HepG2 (cell line): ENCODE data around the gene PRKAG1. TPM values are rescaled to one million over a fixed set of nuclear protein-coding genes. Genes with fewer than 3 reads are reported as not detected.
A peak's percentile ranks its signal among the peaks of the same experiment; 100 is the strongest.

ENCODE experiments used
- ATAC-seq: fragments of 200-7000 bp; cut with Tn5 transposase; 3 replicates; pipeline ENCODE4 v1.9.1; 2020; ENCODE audit warnings: mild to moderate bottlenecking, moderate library complexity
- BruUV-seq: library from RNA; stranded (reverse); fragments of 400-500 nt; replicated peaks from 2 replicates; lab custom pipeline; 2021; lab: Mats Ljungman, UMichigan
- CTCF ChIA-PET: fragments of 300-600 bp; formaldehyde crosslinking; extraction: SDS; loops from one replicate; lab custom pipeline; 2021; ENCODE audit warnings: low total read pairs, inconsistent platforms, low intra/inter-chr PET ratio; lab: Yijun Ruan, JAX
- POLR2A ChIA-PET: fragments of 350-600 bp; sonication (Branson Sonifier 250); formaldehyde crosslinking; loops from one replicate; lab custom pipeline; 2020; ENCODE audit warnings: antibody characterized with exemption, inconsistent platforms; lab: Yijun Ruan, JAX
- DNase-seq: peaks from one replicate; pipeline ENCODE4 v3.0.0-alpha.2; 2015; ENCODE audit warnings: low spot score
- FAIRE-seq: peaks from 3 replicates; lab custom pipeline; 2011; peaks lifted over from hg19 to GRCh38; lab: Jason Lieb, UNC
- H2AFZ ChIP-seq: one replicate; pipeline ENCODE4 v1.6.1; 2011; ENCODE audit warnings: low read length, inconsistent platforms
- H3K27ac ChIP-seq: fragments of 300-600 bp; 3 replicates; pipeline ENCODE4 v1.8.0; 2011; ENCODE audit warnings: mixed run types, mild to moderate bottlenecking, mixed read lengths, low read length, inconsistent platforms; ENCODE audit not compliant: insufficient read depth; ENCODE audit errors: extremely low read length
- H3K27me3 ChIP-seq, 2 experiments: fragments of 200-600 bp in 1 of 2; 2 replicates in 1 of 2; 3 replicates in 1 of 2; pipeline versions ENCODE4 v1.6.0 to v1.8.0; 2011; ENCODE audit warnings: low read length in 2 of 2, mild to moderate bottlenecking in 2 of 2, moderate library complexity in 2 of 2, inconsistent platforms in 1 of 2; ENCODE audit not compliant: insufficient read depth in 2 of 2, control insufficient read depth in 1 of 2
- H3K36me3 ChIP-seq, 2 experiments: fragments of 200-600 bp in 1 of 2; replicated peaks in 1 of 2; 2 replicates in 1 of 2; 3 replicates in 1 of 2; pipeline versions ENCODE4 v1.5.1 to v1.8.0; 2011; ENCODE audit warnings: low read length in 2 of 2, inconsistent platforms in 1 of 2; ENCODE audit not compliant: insufficient read depth in 2 of 2, control insufficient read depth in 1 of 2
- H3K4me1 ChIP-seq: 2 replicates; pipeline ENCODE4 v1.5.1; 2012; ENCODE audit warnings: low read length, inconsistent platforms; ENCODE audit not compliant: insufficient read depth
- H3K4me2 ChIP-seq: 2 replicates; pipeline ENCODE4 v1.6.0; 2011; ENCODE audit warnings: low read depth, low read length, inconsistent platforms
- H3K4me3 ChIP-seq, 3 experiments: fragments of 200-600 bp in 1 of 3; sonication (generic), shearing (Covaris generic) in 1 of 3; replicated peaks in 1 of 3; 2 replicates each; pipeline ENCODE4 v1.5.1; 2011 to 2016; ENCODE audit warnings: low read length in 3 of 3, inconsistent platforms in 2 of 3, low read depth in 2 of 3, mild to moderate bottlenecking in 2 of 3, control low read depth in 1 of 3, mixed read lengths in 1 of 3; ENCODE audit not compliant: insufficient read depth in 1 of 3
- H3K79me2 ChIP-seq: one replicate; pipeline ENCODE4 v1.6.1; 2011; ENCODE audit warnings: low read length, inconsistent platforms; ENCODE audit not compliant: insufficient read depth
- H3K9ac ChIP-seq: 2 replicates; pipeline ENCODE4 v1.6.0; 2011; ENCODE audit warnings: mild to moderate bottlenecking, low read depth, low read length, inconsistent platforms; ENCODE audit not compliant: insufficient read depth
- H3K9me3 ChIP-seq: 2 replicates; pipeline ENCODE4 v1.5.1; 2012; ENCODE audit warnings: mild to moderate bottlenecking, low read length
- H4K20me1 ChIP-seq: 2 replicates; pipeline ENCODE4 v1.6.0; 2011; ENCODE audit warnings: inconsistent platforms, mild to moderate bottlenecking, low read length, moderate library complexity; ENCODE audit not compliant: insufficient read depth
- AHR ChIP-seq: IDR thresholded peaks from 2 replicates; pipeline ENCODE4 v1.6.1; 2018; ENCODE audit warnings: missing genetic modification reagents, missing compliant biosample characterization
- CHD4 ChIP-seq: fragments of 200-600 bp; sonication (generic); IDR thresholded peaks from 2 replicates; pipeline ENCODE4 v1.7.0; 2017; ENCODE audit warnings: mild to moderate bottlenecking, low read length, borderline replicate concordance
- DPF2 ChIP-seq: sonication (generic); formaldehyde crosslinking; IDR thresholded peaks from 2 replicates; pipeline ENCODE4 v1.4.0; 2020; ENCODE audit warnings: mild to moderate bottlenecking, low read depth, missing genetic modification reagents, borderline replicate concordance
- FOXM1 ChIP-seq: sonication (generic); formaldehyde crosslinking; IDR thresholded peaks from 2 replicates; pipeline ENCODE4 v1.5.0; 2020; ENCODE audit warnings: missing genetic modification reagents
- KAT7 ChIP-seq: IDR thresholded peaks from 2 replicates; pipeline ENCODE4 v1.6.1; 2018; ENCODE audit warnings: borderline replicate concordance, missing compliant biosample characterization
- KDM4B ChIP-seq: sonication (generic); formaldehyde crosslinking; IDR thresholded peaks from 2 replicates; pipeline ENCODE4 v1.4.0; 2020; ENCODE audit warnings: missing genetic modification reagents
- MBNL3 ChIP-seq: fragments of 250-450 bp; sonication (Bioruptor Pico); conservative IDR thresholded peaks from 2 replicates; pipeline ENCODE4 v1.8.0; 2022; ENCODE audit warnings: mild to moderate bottlenecking, inconsistent platforms
- NBN ChIP-seq: fragments of 450-650 bp; conservative IDR thresholded peaks from 2 replicates; pipeline ENCODE4 v1.6.1; 2017
- NCOR1 ChIP-seq: fragments of 200-600 bp; sonication (generic); IDR thresholded peaks from 2 replicates; pipeline ENCODE4 v1.7.0; 2017; ENCODE audit warnings: antibody characterized with exemption, low read length, borderline replicate concordance
- NPAS2 ChIP-seq: sonication (generic); formaldehyde crosslinking; IDR thresholded peaks from 2 replicates; pipeline ENCODE4 v1.8.0; 2022; ENCODE audit warnings: mild to moderate bottlenecking, missing genetic modification reagents, borderline replicate concordance
- RFX1 ChIP-seq: fragments of 450-650 bp; IDR thresholded peaks from 2 replicates; pipeline ENCODE4 v1.6.1; 2017
- RORA ChIP-seq: sonication (generic); formaldehyde crosslinking; IDR thresholded peaks from 2 replicates; pipeline ENCODE4 v1.5.0; 2020; ENCODE audit warnings: mild to moderate bottlenecking, missing genetic modification reagents, moderate library complexity
- SKI ChIP-seq: fragments of 450-650 bp; IDR thresholded peaks from one replicate; pipeline ENCODE4 v1.6.1; 2018; ENCODE audit warnings: mild to moderate bottlenecking; ENCODE audit not compliant: partially characterized antibody
- ZKSCAN1 ChIP-seq: fragments of 150-350 bp; IDR thresholded peaks from 2 replicates; pipeline ENCODE4 v1.6.1; 2014; ENCODE audit warnings: low read length
- ZNF138 ChIP-seq: sonication (generic); formaldehyde crosslinking; IDR thresholded peaks from 2 replicates; pipeline ENCODE4 v1.5.0; 2020; ENCODE audit warnings: mild to moderate bottlenecking, low read depth, missing genetic modification reagents
- ZNF33A ChIP-seq: sonication (generic); formaldehyde crosslinking; IDR thresholded peaks from 2 replicates; pipeline ENCODE4 v1.5.1; 2020; ENCODE audit warnings: missing genetic modification reagents, mild to moderate bottlenecking, moderate library complexity, borderline replicate concordance
- ZNF484 ChIP-seq: sonication (generic); formaldehyde crosslinking; IDR thresholded peaks from 2 replicates; pipeline ENCODE4 v1.5.1; 2020; ENCODE audit warnings: mild to moderate bottlenecking, low read depth, missing genetic modification reagents, borderline replicate concordance
- ZNF629 ChIP-seq: sonication (generic); formaldehyde crosslinking; conservative IDR thresholded peaks from 2 replicates; pipeline ENCODE4 v1.5.0; 2020; ENCODE audit warnings: missing genetic modification reagents
- ZNF788 ChIP-seq: sonication (generic); formaldehyde crosslinking; IDR thresholded peaks from 2 replicates; pipeline ENCODE4 v1.5.0; 2020; ENCODE audit warnings: mild to moderate bottlenecking, missing genetic modification reagents, borderline replicate concordance
- ZNF841 ChIP-seq: sonication (generic); formaldehyde crosslinking; IDR thresholded peaks from 2 replicates; pipeline ENCODE4 v1.8.1; 2023; ENCODE audit warnings: missing genetic modification reagents, borderline replicate concordance
- ZSCAN25 ChIP-seq: sonication (generic); formaldehyde crosslinking; IDR thresholded peaks from 2 replicates; pipeline ENCODE4 v1.8.0; 2022; ENCODE audit warnings: mild to moderate bottlenecking, missing genetic modification reagents
- WGBS: methylation state at CpG from one replicate; pipeline ENCODE4 v1.1.6; 2017; ENCODE audit warnings: low lambda C conversion rate; 5-methylcytosine and 5-hydroxymethylcytosine counted together
- in situ Hi-C: cut with HindIII; loops from 2 replicates; pipeline ENCODE4 v1.10.0; 2017; ENCODE audit warnings: low pct_unique_long_range_greater_than_20kb; ENCODE audit not compliant: extremely low pct_ligation_motif_present
- intact Hi-C: fragments of 100-400 bp; cut with micrococcal nuclease; formaldehyde crosslinking; loops from one replicate; pipeline ENCODE4 v1.10.0; 2022; ENCODE audit not compliant: unreplicated experiment
- polyA plus RNA-seq, 8 experiments: library from polyadenylated mRNA; depleted of rRNA in 3 of 8; stranded (reverse) in 7 of 8; unstranded in 1 of 8; fragments of >200 nt; fragmentation: Illumina TruSeq in 4 of 8; extraction: Trizol in 4 of 8; gene quantifications; 2 replicates each; pipeline versions ENCODE4 v1.2.1 to v1.2.3, GENCODE V29; 2011 to 2016; ENCODE audit warnings: low read depth in 4 of 8, missing spikeins in 1 of 8, mixed read lengths in 1 of 8; ENCODE audit not compliant: insufficient read depth in 1 of 8
- total RNA-seq, 5 experiments: library from RNA; depleted of rRNA; stranded (reverse); fragments of >200 nt; fragmentation: Illumina TruSeq; extraction: Trizol; gene quantifications; 2 replicates each; pipeline ENCODE4 v1.2.3, GENCODE V29; 2016; ENCODE audit warnings: low read depth in 1 of 5
- TF ChIP-seq, protein P1 (sequence below): sonication (generic); formaldehyde crosslinking; IDR thresholded peaks from 2 replicates; pipeline ENCODE4 v1.4.0; 2020; ENCODE audit warnings: low read depth, mild to moderate bottlenecking, missing genetic modification reagents
- TF ChIP-seq, protein P2 (sequence below): IDR thresholded peaks from 2 replicates; pipeline ENCODE4 v1.6.1; 2016; ENCODE audit warnings: mild to moderate bottlenecking, missing biosample characterization, missing genetic modification reagents

Gene PRKAG1
- total and polyA plus RNA-seq, 2 of the 13 experiments (the other 11 are each of a cell fraction or from before 2014, with no cell fraction given): 26.1 to 32.8 TPM

DNA sequence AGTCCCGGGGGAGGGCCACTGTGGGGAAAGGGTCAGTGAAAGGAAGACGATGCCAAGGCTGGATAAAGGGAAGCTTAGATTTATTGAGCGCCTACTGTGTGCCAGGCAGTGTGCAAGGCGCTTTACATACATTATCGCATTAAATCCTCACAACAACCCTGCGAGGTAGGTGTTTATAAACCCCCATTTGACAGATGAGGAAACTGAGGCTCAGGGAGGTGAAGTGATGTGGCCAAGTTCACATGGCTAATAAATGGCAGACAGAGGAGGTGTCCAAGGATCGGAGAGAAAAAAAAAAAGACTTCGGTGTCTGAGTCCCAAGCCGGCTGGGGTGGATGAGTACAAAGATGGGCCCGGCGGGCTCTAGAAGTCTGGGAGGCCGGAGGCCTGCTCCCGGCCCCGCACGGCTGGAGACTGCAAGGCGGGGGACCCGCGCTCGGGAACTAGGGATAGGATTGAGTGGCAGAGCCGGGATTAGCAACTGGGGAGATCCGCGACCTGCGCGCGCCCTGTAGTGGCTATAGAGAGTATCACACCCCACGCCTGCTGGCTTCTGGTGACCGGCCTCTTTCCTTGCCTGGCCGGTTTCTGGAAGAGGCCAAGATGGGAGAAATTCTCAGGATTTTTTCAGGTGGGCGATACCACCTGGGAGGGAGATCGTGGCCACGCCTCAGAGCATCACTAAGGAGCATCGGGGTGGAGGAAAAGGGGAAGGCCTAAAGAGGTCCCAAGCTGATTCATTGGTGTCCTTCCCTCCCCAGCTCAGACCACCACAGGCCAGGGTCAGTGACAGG, 23.3 kb downstream of the PRKAG1 start:
- ATAC-seq (peak; percentile 69), FAIRE-seq (peak; percentile 63), DNase-seq (peak; percentile 67)
- 15% methylated on average over 25 of the region's 32 CpGs for WGBS
- Histone ChIP-seq H3K4me3 (peak overlapping the region in 1 of 3 experiments; percentile 37; a peak in 1 of 6 replicates), H2AFZ (no peak overlapping the region), H3K27me3 (peaks cover 10 to 52% of the 10 kb centered on the region in 2 experiments; a peak in 4 of 5 replicates), H3K9me3 (no peaks in the 10 kb centered on the region), H3K9ac (no peak overlapping the region), H3K27ac (no peak overlapping the region), H3K79me2 (no peaks in the 10 kb centered on the region), H4K20me1 (no peaks in the 10 kb centered on the region; the same call in 1 of the 2 replicates), H3K4me2 (peak overlapping the region; percentile 54), H3K4me1 (peaks cover 60% of the 10 kb centered on the region), H3K36me3 (no peaks in the 10 kb centered on the region)
- POLR2A ChIA-PET: no interaction called here
- intact Hi-C loops (loop anchor here (5.0 kb wide), 1 partner anchor 572 kb away; the partner anchor contains the start of gene MCRS1), in situ Hi-C loops (no loop called here)
- CTCF ChIA-PET: interaction anchor here (0.6 to 3.7 kb wide), 6 partner anchors 15 to 61 kb away, joined by 3 to 15 read pairs (median 4); partner anchors contain the start of genes PRKAG1 and WNT1
- BruUV-seq: no TSS peak
- no peak for TF ChIP-seq ZNF841 (CRISPR knock-in tag)
- no peak for TF ChIP-seq ZNF788 (CRISPR knock-in tag)
- TF ChIP-seq KDM4B (CRISPR knock-in tag): no peak
- TF ChIP-seq KAT7: no peak
- TF ChIP-seq ZKSCAN1: peak; percentile 81
- no peak for TF ChIP-seq NPAS2 (CRISPR knock-in tag)
- no peak for TF ChIP-seq ZNF33A (CRISPR knock-in tag)
- TF ChIP-seq RFX1: no peak
- TF ChIP-seq MBNL3: no peak
- no peak for TF ChIP-seq NCOR1
- no peak for TF ChIP-seq SKI
- TF ChIP-seq ZNF138 (CRISPR knock-in tag): no peak
- no peak for TF ChIP-seq ZSCAN25 (CRISPR knock-in tag)
- no peak for TF ChIP-seq NBN
- TF ChIP-seq DPF2 (CRISPR knock-in tag): no peak
- TF ChIP-seq ZNF484 (CRISPR knock-in tag): no peak
- TF ChIP-seq, protein P1, sequence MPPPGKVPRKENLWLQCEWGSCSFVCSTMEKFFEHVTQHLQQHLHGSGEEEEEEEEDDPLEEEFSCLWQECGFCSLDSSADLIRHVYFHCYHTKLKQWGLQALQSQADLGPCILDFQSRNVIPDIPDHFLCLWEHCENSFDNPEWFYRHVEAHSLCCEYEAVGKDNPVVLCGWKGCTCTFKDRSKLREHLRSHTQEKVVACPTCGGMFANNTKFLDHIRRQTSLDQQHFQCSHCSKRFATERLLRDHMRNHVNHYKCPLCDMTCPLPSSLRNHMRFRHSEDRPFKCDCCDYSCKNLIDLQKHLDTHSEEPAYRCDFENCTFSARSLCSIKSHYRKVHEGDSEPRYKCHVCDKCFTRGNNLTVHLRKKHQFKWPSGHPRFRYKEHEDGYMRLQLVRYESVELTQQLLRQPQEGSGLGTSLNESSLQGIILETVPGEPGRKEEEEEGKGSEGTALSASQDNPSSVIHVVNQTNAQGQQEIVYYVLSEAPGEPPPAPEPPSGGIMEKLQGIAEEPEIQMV (CRISPR knock-in tag): no peak
- TF ChIP-seq ZNF629 (CRISPR knock-in tag): peak; percentile 64; the same call in 1 of the 2 replicates
- TF ChIP-seq AHR (CRISPR knock-in tag): no peak
- TF ChIP-seq, protein P2, sequence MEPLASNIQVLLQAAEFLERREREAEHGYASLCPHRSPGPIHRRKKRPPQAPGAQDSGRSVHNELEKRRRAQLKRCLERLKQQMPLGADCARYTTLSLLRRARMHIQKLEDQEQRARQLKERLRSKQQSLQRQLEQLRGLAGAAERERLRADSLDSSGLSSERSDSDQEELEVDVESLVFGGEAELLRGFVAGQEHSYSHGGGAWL (CRISPR knock-in tag): no peak
- no peak for TF ChIP-seq RORA (CRISPR knock-in tag)
- no peak for TF ChIP-seq FOXM1
- TF ChIP-seq CHD4: 0 out of 2 replicates have a peak, but pooled peaks have one; percentile 30
